GM12801 (cell line): Measurements from ENCODE around the gene SIRT7.

Source experiments
- TF ChIP-seq, protein P1 (sequence below): IDR thresholded peaks from one replicate; pipeline ENCODE4 v1.5.1; 2011; ENCODE audit warnings: control low read depth; ENCODE audit not compliant: insufficient read length; ENCODE audit errors: extremely low read depth

The SIRT7 gene, protein sequence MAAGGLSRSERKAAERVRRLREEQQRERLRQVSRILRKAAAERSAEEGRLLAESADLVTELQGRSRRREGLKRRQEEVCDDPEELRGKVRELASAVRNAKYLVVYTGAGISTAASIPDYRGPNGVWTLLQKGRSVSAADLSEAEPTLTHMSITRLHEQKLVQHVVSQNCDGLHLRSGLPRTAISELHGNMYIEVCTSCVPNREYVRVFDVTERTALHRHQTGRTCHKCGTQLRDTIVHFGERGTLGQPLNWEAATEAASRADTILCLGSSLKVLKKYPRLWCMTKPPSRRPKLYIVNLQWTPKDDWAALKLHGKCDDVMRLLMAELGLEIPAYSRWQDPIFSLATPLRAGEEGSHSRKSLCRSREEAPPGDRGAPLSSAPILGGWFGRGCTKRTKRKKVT

GRCh38 chr17:81917565-81918332 is at the start of gene SIRT7:
SIRT7 (minus strand) TSS chr17:81918176; CDS start chr17:81918131, 45 bp downstream.
- TF ChIP-seq, protein P1, sequence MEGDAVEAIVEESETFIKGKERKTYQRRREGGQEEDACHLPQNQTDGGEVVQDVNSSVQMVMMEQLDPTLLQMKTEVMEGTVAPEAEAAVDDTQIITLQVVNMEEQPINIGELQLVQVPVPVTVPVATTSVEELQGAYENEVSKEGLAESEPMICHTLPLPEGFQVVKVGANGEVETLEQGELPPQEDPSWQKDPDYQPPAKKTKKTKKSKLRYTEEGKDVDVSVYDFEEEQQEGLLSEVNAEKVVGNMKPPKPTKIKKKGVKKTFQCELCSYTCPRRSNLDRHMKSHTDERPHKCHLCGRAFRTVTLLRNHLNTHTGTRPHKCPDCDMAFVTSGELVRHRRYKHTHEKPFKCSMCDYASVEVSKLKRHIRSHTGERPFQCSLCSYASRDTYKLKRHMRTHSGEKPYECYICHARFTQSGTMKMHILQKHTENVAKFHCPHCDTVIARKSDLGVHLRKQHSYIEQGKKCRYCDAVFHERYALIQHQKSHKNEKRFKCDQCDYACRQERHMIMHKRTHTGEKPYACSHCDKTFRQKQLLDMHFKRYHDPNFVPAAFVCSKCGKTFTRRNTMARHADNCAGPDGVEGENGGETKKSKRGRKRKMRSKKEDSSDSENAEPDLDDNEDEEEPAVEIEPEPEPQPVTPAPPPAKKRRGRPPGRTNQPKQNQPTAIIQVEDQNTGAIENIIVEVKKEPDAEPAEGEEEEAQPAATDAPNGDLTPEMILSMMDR, result no peak

DNA sequence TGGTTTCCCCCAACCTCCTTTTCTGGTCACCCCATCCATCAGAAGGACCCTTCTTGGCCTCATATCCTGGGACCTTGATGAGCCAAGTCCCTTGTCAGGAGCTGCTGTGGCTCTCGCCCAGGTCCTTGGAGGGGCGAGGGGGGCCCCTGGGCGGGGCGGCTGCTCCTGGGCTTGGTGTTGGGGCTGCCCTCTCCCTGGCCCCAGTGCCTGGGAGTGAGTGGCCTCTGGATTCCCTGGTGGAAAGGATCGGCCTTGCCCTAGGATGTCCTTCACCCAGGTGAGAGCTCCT is 49.2 kb upstream of the SIRT7 start:
- TF ChIP-seq, protein P1, result no peak

DNA sequence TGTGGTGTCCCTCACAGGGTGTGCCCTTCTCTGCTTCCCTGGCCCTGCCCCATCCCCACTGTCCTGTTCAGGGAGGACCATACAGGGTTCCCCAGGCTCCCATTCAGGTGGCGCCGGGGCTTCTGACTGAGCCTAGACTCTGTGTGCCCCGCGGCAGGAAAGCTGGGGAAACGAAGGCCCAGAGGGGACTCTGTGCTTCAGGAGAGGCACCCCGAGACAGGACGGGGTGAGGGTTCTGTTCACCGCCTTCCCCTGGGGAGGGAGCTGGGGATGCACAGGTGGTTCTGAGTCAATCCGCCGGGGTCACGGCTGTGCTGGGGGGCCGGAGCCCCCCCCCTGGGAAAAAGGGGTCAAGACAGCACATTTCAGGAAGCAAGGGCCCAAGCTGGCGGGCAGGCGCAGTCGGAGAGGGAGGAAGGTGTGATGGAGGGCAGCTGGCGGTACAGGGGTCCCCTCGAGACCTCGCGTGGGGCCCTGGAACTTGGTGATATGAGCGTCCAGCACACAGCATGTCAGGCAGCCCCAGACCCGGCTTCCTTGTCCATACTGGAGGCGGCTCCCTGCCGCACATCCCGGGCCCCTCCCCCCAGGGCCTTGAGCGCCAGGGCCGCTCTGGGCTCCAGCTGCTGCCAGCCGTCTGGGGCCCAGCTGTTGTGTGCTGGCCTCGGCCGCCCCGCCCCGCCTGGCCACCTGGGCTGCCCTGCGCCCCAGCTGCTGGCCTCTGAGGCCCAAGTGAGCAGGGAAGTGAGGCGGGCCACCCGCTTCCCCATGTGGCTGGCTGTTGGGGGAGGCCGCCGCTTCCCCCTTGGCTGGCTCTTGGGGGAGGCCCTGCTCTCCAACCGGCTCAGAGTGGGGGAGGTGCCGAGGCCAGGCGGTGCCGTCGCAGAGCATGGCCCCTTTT is 48.6 kb upstream of the SIRT7 start:
- TF ChIP-seq, protein P1, result no peak

GRCh38 chr17:81964081-81964849 is 46.3 kb upstream of the SIRT7 start:
- TF ChIP-seq, protein P1, result no peak

DNA sequence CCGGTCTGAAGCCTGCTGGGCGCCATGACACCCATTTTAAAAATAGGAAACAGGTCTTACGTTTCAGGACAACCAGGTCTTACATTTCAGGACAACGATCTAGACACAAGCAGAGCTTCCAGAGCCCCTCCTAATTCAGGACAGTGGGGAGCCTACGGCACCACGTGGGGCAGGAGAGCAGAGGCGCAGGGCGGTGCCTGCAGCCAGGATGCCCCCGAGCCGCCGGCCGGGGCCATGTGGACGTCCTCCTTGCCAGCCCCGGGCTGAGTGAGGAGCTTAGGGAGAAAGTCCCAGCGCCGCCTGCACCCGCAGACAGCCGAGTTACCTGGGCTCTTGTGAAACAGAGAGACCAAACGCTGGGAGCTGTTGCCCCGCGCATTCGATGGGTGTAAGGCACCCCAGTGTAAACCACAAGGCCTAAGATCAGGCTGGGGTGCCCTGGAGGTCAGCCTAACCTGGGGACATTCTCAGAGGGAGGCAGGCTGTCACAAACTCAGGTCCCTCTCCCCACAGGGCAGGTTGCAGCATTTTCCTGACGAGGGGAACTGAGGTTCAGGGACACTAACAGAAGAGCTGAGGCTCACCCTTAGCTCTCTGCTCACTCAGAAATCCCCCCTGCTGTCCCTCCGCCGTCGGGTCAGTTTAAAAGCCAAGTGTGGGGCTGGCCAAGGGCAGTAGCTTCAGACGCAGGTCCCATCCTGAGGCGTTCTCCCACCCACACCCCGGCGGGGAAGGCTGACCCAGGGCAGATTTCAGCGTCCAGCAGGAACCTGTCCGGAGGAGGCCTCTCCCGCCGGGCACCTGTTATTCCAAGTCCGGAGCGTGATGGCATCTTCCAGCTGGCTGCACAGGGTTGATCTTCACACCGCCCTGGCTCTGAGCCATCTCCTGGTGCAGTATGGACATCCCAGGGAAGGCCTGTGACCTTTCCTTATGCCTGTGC is 44.8 kb upstream of the SIRT7 start:
- TF ChIP-seq, protein P1, result no peak
